GM21576 (cell line): ENCODE measurements around the gene MXI1.

Experiments
- ATAC-seq: cut with Tn5 transposase; IDR thresholded peaks from one replicate; pipeline ENCODE4 v1.9.1; 2021; ENCODE audit warnings: mild to moderate bottlenecking, moderate library complexity; ENCODE audit not compliant: unreplicated experiment

Gene MXI1

DNA sequence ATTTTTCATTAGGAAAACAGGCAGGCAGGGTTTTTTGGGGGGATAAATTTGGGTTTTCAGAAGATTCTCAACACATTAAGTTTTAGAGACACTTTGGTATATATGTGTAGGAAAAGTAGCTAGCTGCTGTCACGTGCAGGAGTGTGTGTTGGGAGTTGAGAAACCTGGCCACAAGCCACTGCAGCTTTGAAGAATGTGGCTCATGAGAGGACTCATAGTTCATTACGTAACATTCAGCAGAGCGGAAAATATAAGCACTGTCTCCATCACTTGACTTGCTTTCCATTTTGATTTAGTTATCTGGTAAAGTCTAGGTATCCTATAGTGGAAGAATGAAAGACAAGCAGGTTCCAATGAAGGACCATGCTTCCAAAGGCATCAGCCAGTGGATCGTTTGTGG, 66.1 kb downstream of the MXI1 start:
- ATAC-seq, result peak; percentile 40

- ATAC-seq, result no peak
Measured at GRCh38 chr10:110274072-110274627, 66.7 kb downstream of the MXI1 start.

DNA sequence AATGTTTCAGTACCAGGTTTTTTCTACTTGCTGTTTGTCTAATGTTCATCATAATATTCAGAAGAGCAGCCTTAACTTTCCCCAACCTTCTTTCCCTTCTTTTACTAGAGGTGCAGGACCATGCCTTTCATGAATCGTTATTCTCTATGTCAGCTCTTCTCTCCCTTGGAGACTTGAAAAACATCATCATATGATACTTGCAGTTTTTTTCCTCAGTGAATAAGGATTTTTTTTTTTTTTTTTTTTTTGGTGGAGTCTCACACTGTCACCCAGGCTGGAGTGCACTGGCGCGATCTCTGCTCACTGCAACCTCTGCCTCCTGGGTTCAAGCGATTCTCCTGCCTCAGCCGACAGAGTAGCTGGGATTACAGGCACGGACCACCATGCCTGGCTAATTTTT, 67.2 kb downstream of the MXI1 start:
- ATAC-seq, result no peak

DNA sequence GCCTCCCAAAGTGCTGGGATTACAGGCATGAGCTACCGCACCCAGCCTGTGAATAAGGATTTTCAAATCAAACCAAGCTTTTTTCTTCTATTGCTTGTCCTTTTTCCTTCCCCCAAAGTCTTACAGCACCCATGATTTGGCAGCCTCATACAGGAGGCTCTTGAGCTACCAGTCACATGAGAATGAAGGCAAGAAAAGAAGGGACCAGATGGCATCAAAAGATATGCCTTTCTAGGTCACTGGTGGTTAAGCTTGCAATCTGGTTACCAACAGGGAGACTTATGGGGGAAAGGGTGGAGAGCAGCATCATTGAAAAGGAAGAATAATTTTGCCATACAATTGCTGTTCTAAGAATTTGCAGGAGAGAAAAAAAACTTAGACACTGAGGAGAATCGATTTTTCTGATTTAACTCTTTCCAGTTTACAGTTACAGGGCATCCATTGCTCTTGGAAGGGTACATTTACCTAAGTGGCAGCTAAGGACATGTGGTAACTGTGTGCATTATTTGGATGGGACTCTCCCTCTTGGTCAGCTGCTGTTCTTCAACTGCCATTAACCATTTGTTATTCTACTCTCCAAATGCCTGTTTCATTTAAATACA, 67.8 kb downstream of the MXI1 start:
- ATAC-seq, result no peak

- ATAC-seq, result no peak
Measured at GRCh38 chr10:110276603-110277002, 69.2 kb downstream of the MXI1 start.

DNA sequence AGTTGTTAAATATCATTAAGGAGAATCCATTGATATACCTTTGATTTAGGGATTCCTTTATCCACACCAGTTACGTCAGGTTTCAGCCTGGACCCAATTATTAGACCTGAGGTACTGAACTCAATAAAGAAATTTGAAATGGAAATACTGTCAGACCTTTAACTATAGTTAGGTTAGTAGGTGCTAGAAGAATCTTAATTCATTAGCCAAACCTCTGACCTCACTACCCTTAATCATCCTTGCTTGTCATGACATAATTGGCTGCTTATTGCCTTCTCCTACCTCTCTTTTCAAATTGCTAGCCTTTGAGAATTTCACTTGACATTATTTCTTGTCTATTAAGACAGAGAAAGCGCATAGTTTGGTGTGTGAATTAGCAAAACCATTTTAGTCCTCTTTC, 70.2 kb downstream of the MXI1 start:
- ATAC-seq, result no peak

DNA sequence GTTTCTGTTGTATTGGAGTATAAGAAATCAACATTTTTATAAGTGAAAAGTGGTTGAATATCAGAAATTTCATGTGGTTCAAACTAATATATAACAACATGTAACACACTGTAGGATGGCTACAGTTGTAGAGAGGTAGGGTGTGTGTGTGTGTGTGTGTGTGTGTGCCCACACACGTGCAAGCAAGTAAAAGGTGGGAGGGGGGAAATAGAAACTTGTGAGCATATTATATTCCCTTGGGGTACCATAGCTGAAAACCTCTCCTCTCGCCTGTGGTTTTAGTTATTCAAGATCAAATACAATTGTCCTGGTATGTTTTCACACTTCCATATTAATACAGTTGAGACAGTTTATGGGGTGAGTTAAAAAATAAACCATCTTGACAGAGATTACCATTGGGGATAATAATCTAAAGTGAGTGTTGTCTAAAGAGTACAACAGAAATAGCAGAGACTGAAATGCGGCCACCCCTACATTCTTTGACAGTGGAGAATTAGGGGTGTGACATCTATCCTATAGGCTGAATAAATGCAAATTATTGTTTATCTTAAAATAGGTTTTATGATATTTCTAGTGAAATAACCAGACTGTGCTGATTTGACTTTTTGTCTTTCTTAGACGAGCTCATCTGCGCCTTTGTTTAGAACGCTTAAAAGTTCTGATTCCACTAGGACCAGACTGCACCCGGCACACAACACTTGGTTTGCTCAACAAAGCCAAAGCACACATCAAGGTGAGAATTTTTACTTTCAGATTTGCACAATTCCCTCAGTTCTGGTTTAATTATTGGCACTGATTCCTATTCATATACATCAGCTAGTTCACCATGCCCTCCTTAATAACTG, 71.4 kb downstream of the MXI1 start:
- ATAC-seq, result no peak

- ATAC-seq, result no peak
Measured at GRCh38 chr10:110279407-110279986, 72.1 kb downstream of the MXI1 start.

- no peak for ATAC-seq
Measured at GRCh38 chr10:110284262-110284661, 76.9 kb downstream of the MXI1 start.

DNA sequence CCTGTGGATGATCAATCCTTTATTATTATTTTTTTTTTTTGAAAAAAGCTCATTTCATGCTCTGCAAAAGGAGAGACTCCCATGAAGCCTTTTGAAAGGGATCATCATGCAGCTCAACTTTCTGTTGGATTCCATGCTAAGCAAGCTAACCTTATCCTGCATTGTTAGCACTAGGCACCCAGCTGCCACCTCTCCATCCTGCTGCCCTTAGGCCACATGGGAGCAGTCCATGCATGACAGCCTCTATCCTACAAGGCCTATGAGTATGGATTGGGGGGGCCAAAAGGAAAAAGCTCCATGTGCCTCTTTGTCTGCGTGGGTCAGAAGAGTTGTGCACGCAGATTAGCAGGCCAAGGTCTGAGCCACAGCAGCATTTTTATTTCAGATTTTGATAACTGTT, 78.1 kb downstream of the MXI1 start:
- no peak for ATAC-seq

DNA sequence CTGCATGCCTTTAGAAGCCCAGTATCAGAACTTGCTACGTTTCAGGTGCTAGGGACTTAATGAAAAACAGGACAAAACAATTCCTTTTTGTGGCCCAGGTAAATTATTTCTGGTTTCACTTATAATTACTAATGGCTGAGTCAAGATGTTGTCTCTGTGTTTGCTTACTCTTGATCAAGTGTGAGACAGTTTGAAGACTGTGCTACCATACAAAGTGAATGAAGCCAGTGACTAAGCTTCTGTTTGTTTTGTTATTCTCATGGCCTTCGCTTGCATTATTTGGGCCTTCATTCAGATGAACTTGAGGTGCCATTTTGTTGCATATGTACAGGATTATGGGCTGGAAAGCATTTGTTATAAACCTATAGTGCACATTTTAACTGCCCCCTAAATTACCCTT, 79.4 kb downstream of the MXI1 start:
- ATAC-seq, result no peak

DNA sequence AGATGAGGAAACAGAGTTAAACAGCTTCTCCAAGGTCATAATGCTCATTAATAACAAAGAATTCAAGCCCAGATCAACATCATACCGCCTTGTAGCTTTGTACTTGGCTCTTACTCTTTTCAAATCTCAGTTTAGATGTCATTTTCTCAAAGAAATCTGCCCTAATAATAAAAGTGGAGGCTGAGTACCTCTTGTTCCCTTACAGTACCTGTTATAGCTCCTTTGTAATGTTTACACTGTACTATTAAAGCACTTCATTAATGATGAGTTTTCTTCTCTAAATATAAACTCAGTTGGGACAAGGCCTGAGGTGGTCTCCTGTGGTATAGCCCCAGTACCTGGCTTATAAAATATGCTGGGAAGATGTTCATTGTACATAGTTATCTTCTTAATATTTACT, 89.6 kb downstream of the MXI1 start:
- ATAC-seq, result no peak

DNA sequence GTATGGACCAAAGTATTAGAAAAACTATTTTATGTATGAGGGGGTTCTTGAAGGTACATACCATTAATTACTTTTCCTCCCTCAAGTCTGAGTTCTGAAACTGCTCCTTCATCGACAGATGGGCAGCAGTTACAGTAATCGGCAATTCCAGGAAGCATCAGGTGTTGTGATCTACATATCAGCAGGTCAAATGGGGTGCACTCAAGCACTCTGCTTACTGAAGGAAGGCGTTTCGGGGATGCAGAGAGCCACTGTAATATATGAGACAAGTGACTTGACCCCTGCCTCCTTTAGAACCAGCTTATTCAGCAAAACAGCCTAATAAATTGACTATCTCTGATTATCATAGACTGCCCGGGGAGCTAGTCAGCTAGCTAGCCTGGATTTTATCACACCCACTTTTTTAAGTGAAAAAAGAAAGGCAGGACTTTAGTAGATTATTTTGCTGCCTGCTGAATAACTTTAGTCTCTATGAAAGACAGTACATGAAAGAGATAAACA, 93.1 kb downstream of the MXI1 start:
- ATAC-seq, result no peak

GRCh38 chr10:110303681-110304080, 96.3 kb downstream of the MXI1 start:
- ATAC-seq, result no peak

GRCh38 chr10:110304394-110304779, 97.0 kb downstream of the MXI1 start:
- ATAC-seq, result peak; percentile 28

- peak; percentile 90 for ATAC-seq
Measured at GRCh38 chr10:110304780-110305421, 97.5 kb downstream of the MXI1 start, which contains the start of gene SMNDC1. Gene SMNDC1, minus strand, starts transcription at chr10:110304920. Its CDS starts 1,333 bp downstream, at chr10:110303587.

GRCh38 chr10:110305767-110306451, 98.5 kb downstream of the MXI1 start:
- peak; percentile 45 for ATAC-seq

GRCh38 chr10:110306452-110306768, 99.0 kb downstream of the MXI1 start:
- no peak for ATAC-seq

DNA sequence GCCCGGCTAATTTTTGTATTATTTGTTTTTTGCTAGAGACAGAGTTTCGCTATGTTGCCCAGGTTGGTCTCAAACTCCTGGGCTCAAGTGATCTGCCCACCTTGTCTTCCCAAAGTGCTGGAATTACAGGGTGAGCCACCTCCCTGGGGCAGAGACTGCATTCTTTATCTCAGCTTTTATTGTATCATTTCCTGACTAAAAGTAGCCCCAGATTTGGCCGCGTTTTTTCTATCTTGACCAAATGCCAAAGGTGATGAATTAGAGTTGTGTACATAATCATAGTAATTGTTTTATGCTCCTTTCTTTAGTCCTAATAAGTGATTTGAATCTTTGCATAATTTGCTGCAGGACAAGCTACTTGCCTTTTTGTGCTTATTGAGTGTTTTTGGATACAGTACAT, 100.4 kb downstream of the MXI1 start:
- ATAC-seq, result no peak

GRCh38 chr10:110310741-110311140, 103.3 kb downstream of the MXI1 start:
- no peak for ATAC-seq
